GM20000 (cell line): ENCODE results near the gene PNPLA3.
"Not testable (repeated sequence)": the region's sequence is repeated elsewhere in the genome, so short reads cannot be mapped to it uniquely, and the experiment has no call there.

Source experiments
- DNase-seq: peaks from one replicate; pipeline ENCODE4 v3.0.0; 2012; ENCODE audit warnings: low spot score
- CTCF ChIP-seq: IDR thresholded peaks from 2 replicates; pipeline ENCODE4 v1.5.1; 2012; ENCODE audit warnings: mild to moderate bottlenecking, control low read depth; ENCODE audit errors: extremely low read depth, missing control alignments

The PNPLA3 gene

GRCh38 chr22:43900206-43900605 is 23.4 kb upstream of the PNPLA3 start:
- no peak for TF ChIP-seq CTCF
- DNase-seq = no peak

GRCh38 chr22:43901976-43902643 is 21.5 kb upstream of the PNPLA3 start:
- TF ChIP-seq CTCF = no peak
- no peak for DNase-seq

GRCh38 chr22:43903033-43903432 is 20.6 kb upstream of the PNPLA3 start:
- DNase-seq = not testable (repeated sequence)

GRCh38 chr22:43904412-43904811 is 19.2 kb upstream of the PNPLA3 start:
- not testable (repeated sequence) for DNase-seq

GRCh38 chr22:43905681-43906080 is 17.9 kb upstream of the PNPLA3 start:
- TF ChIP-seq CTCF = no peak
- no peak for DNase-seq

GRCh38 chr22:43909708-43910107 is 13.9 kb upstream of the PNPLA3 start:
- TF ChIP-seq CTCF = no peak
- no peak for DNase-seq

- TF ChIP-seq CTCF = no peak
- DNase-seq = no peak
Measured at GRCh38 chr22:43910178-43910695, 13.4 kb upstream of the PNPLA3 start.

- DNase-seq = no peak
- TF ChIP-seq CTCF = no peak
Measured at GRCh38 chr22:43911351-43911750, 12.3 kb upstream of the PNPLA3 start.
